ENCODE data around the gene ARV1.
A peak's percentile ranks its signal among the peaks of the same experiment; 100 is the strongest.
"Not testable (repeated sequence)": the region's sequence is repeated elsewhere in the genome, so short reads cannot be mapped to it uniquely, and the experiment has no call there.

The ARV1 gene

DNA sequence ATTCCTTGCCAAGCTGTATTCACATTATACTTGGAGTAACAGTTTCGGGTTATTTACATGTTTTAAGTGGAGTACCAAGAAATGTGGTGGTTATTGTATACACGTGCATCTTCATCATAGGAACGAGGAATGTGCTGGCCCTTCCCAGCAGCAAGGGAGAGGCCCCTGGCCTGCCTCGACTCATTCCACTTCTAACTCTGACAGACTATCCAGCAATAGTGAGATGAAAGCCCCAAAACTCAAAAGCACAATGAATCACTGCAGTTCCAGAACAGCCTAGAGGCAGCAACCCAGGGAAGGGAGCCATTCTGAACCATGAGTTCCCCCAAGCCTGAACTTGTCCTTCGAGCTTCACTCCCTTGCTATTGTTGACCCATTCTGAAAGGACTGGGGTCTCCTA, 38.1 kb downstream of the ARV1 start:
- DNase-seq (ENCODE audit: low read depth in 4 of 4, low spot score in 1 of 4), result no peak

DNA sequence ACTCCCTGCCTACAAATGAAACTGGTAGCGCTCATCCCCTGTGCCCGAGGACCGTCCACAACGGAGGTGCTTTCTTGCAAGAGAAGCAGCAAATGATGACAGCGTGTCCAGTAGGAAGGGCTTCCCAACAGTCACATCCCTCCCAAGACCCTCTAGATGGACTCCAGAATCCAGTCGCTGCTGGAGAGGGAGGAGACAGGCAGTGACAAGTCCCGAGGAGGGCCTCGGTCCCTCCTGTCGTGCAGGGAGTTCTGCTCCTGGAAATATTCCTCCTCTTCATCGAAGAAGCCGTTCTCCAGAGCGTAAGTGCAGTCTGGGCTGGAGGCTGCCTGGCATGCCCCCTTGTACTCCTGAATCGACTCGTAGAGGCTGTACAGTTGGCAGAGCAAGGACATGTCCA, 40.8 kb downstream of the ARV1 start:
- DNase-seq (ENCODE audit: low read depth in 4 of 4, low spot score in 1 of 4), result no peak

DNA sequence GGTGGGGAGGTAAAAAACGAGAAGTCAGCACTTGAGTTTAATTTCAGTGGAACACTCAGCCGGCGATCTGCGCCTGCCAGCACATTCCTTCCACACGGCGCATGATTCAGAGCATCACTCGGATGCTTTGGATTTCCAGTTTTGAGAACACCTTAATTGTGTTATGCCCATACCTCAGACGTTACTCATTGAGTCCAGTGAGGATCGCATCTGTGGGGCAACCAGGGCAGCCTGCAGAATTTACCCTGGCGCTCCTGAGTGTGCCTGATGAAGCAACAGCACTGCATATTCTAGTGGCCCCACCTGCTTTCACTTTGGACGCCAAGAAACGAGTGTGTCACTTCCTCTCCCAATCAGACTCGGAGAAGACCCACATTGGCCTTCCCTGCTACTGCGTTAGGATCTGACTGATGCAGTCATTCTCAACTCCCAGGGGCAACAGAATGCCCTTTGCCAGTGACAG, 41.3 kb downstream of the ARV1 start:
- no peak for DNase-seq (ENCODE audit: low read depth in 4 of 4, low spot score in 1 of 4)

DNA sequence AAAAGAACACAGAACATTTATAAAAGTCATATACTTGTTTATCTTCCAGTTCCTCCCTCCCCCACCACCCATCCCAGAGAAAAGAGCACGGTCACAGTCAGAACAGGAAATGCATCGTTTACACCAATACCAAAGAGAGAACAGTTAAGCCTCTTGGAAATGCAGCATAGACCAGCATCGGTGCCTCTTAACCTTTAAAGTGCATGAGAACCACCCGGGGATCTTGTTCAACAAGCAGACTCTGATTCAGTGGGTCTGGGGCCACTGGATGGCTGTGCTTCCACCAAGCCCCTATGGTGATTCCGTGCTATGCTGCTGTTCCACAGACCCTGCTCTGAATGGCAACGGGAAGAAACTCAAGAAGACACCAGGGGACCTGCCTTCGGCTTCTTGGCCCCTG, 41.9 kb downstream of the ARV1 start:
- DNase-seq (ENCODE audit: low read depth in 4 of 4, low spot score in 1 of 4), result no peak

DNA sequence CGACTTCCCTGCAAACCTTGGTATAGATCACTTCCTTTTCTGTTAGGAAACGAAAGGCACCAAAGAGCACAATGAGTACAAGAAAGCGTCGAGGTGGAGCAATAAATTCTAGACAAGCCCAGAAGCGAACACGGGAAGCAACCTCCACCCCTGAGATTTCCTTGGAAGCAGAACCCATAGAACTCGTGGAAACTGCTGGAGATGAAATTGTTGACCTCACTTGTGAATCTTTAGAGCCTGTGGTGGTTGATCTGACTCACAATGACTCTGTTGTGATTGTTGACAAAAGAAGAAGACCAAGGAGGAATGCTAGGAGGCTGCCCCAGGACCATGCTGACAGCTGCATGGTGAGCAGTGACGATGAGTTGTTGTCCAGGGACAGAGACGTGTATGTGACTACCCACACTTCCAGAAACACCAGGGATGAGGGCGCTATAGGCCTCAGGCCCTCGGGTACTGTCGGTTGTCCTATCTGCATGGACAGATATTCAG, 42.7 kb downstream of the ARV1 start:
- DNase-seq (ENCODE audit: low read depth in 4 of 4, low spot score in 1 of 4), result no peak

DNA sequence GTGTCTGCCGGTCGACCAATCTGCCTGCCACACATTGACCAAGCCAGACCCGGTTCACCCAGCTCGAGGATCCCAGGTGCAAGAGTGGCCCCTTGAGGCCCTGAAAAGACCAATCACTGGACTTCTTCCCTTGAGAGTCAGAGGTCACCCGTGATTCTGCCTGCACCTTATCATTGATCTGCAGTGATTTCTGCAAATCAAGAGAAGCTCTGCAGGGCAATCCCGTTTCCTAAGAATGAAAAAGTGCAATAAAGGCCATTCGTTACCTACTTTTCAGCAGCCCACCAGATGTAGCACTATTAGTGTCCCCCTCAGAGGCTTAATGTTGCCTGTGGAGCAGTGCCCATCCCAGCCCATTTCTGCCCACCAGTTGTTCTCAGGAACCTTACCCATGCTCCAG, 43.6 kb downstream of the ARV1 start:
- not testable (repeated sequence) for DNase-seq (ENCODE audit: low read depth in 4 of 4, low spot score in 1 of 4)

DNA sequence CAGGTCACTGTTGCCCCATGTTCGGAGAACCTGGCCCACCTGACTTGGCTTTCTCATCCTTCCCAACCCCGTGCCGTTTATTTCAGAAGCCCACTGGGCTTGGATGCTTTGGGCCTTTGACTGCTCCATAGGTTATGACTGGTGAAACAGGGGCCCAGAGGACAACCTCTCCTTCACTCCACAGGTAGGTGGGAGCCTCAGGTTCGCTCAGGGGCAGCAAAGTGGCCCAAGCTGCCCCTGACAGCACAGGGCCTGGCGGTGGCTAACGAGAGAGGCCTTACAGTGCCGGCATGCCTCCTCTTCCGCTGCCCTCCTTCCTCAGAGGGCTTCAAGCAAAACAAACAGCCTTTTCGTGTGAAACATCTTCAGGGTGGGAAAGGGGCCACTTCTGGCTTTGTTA, 44.3 kb downstream of the ARV1 start:
- no peak for DNase-seq (ENCODE audit: low read depth in 4 of 4, low spot score in 1 of 4)

DNA sequence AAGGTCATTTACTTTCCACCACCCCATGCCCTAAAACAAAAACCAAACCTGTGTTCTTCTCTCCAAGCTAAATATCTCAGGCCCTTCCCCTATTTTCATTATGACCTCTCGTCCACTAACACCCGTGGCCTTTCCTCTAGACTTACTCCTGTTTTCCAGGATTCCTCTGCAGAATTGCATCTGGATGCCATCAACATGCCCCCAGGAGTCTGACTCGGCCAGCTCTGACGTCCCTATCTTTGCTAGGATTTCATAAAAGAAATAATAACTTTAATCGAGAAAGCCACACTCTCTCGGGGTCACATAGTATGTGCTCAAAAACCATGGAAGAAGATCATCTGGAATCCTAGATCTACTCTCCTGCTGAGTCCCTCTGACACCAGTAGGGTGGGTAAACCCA, 47.7 kb downstream of the ARV1 start:
- no peak for DNase-seq (ENCODE audit: low read depth in 4 of 4, low spot score in 1 of 4)

DNA sequence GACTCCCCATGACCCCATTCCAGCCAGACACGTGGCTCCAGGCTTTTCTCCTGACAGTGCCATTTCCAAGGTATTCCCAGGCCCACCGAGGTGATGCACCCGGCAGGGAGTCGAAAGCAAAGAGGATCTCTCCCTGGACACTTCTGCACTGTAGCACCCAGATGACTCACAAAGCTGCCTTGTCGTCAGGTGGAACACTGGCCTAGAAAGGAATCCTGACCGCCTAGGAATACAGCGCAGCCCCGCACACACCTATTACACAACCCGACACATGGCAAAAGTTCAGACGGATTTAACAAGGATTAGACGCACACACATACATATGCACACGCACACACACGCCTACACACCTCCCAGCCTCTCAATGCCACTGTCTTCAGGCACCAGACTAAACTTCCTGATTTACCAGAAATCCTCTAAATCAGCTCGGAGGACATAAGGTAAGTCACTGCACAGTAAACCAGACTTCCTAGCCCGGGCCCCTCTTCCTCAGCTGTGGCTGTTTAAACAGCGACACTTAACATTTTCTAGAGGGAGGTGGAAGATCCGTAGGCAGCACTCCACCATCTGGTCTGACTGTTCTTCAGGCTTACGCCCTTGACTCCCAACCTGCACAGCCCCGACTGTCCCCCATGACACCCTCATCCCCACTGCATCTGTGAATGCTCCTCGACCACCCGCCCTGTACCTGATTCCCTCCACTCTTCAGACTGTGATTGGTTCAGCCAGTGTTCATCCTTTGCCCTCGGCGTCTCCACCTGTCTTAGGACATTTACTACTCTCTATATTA, 48.4 kb downstream of the ARV1 start:
- no peak for DNase-seq (ENCODE audit: low read depth in 4 of 4, low spot score in 1 of 4)

DNA sequence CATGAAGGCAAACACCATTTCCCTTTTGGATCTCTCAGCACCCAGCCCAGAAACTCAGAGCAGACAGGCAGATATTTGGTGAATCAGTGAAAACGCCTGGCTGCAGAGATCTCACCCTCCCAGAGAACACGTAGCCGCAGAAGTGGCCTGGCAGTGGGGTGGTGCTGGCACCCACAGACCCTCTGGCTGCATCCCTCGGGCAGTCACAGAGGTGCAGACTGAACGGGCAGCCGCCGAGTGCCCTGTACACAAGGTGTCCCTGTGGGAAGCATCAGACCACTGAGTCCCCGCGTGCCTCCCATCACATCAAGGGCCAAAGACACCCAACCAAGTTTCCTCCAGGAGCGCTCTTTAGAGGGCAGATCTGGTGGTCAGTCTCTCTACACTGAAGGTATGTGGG, 49.1 kb downstream of the ARV1 start:
- no peak for DNase-seq (ENCODE audit: low read depth in 4 of 4, low spot score in 1 of 4)

DNA sequence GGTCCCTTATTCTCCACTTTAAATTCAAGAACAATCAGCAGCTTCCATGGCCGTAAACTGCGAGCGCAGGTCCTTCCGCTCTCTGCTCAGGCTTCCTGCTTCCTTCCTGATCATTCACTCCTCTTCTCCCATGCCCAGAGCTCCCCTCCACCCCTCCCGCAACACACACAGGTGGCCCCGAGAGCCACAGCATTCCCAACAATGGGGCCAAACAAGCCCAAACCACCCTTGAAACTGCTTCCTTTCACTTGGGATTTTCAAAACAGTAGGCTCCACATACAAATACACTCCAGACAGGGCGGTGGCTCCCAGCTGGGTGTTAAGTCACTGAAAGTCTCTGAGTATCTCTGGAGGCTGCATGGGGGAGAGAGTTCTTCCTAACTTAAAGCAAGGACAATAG, 49.8 kb downstream of the ARV1 start:
- no peak for DNase-seq (ENCODE audit: low read depth in 4 of 4, low spot score in 1 of 4)

DNA sequence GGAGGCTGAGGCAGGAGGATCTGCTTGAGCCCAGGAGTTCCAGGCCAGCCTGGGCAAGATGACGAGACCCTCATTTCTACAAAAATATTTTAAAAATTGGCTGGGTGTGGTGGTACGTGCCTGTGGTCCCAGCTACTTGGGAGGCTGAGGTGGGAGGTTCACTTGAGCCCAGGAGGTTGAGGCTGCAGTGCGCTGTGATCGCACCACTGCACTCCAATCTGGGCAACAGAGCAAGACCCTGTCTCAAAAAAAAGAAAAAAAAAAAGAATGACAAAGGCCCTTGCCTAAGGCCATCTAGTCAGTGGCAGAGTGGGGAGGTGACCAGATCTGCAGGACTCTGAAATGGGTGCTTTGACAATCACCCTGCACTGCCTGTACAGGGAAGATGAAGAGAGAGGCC, 50.4 kb downstream of the ARV1 start:
- not testable (repeated sequence) for DNase-seq (ENCODE audit: low read depth in 4 of 4, low spot score in 1 of 4)

DNA sequence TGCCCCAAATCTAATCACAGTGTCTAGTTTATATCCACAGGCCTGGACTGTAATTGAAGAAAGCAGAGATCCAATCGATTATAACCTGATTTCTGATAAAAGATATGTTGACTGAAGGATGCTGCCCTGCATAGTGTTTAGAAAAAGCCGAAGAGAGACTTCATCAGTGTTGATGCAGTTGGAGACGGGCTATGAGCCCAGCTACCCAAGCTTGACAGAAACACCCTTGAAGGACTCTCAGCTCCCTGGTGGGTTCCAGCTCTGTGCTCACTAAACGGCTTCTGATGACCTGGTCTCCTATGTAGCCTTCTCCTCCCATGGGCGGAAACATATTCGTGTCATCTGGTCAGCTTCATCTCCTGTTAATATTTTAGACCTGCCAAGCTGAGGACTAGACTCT, 50.9 kb downstream of the ARV1 start:
- DNase-seq (ENCODE audit: low read depth in 4 of 4, low spot score in 1 of 4), result no peak

DNA sequence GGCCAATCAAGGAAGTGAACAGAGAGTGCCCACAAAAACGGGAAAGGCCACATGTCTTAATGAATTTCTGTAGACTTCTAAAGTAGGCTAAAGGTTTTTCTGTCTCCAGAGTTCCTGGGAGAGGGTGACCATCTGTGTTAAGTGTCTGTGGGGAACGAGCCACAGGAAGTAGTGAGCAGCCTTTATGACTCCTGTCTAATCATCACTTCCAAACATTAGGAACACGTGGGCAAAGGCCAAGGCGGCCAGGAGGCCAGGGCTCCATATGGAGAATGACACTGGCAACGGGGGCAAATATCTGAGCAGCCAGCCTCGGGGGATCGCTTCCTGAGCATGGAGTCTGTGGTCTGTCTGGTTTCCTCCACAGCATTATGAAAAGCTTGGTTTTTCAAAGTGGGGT, 54.1 kb downstream of the ARV1 start:
- DNase-seq (ENCODE audit: low read depth in 4 of 4, low spot score in 1 of 4), result no peak

DNA sequence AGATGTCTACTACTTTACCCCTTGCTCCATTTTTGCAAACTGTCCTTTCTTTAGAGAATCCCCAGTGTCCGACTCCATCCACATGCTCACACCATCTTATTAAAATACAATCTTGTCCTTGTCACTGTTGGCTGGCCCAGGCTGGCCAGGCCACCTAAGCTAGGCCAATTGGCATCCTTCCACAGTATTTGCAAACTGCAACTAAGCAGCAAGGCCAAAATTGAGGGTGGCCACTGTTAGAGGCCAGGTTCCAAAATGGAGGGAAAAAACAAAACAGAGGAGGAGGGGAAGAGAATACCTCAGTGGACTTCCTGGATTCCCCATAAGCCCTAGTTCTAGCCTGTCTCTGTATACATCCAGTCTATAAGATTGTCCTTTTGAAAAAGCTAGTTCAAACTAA, 56.9 kb downstream of the ARV1 start:
- no peak for DNase-seq (ENCODE audit: low read depth in 4 of 4, low spot score in 1 of 4)

DNA sequence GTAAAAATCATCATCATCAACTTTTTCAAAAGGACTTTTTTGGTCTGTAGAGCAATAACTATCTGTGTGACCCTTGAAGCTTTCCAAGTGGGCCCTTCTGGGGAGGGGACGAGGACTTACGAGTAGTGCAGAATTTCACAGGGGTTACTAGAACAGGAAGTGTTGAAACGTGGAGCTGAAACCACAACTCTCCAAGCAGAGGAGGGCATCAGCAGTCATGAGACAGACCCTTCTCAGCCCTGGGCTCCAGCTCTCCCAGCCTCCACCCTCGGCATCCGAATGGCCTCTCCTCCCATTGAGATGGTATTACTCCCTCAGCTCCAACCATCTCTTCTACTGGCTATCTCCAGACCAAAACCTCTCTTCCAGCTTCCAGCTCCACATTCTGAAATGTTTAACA, 57.5 kb downstream of the ARV1 start:
- DNase-seq (ENCODE audit: low read depth in 4 of 4, low spot score in 1 of 4), result no peak

DNA sequence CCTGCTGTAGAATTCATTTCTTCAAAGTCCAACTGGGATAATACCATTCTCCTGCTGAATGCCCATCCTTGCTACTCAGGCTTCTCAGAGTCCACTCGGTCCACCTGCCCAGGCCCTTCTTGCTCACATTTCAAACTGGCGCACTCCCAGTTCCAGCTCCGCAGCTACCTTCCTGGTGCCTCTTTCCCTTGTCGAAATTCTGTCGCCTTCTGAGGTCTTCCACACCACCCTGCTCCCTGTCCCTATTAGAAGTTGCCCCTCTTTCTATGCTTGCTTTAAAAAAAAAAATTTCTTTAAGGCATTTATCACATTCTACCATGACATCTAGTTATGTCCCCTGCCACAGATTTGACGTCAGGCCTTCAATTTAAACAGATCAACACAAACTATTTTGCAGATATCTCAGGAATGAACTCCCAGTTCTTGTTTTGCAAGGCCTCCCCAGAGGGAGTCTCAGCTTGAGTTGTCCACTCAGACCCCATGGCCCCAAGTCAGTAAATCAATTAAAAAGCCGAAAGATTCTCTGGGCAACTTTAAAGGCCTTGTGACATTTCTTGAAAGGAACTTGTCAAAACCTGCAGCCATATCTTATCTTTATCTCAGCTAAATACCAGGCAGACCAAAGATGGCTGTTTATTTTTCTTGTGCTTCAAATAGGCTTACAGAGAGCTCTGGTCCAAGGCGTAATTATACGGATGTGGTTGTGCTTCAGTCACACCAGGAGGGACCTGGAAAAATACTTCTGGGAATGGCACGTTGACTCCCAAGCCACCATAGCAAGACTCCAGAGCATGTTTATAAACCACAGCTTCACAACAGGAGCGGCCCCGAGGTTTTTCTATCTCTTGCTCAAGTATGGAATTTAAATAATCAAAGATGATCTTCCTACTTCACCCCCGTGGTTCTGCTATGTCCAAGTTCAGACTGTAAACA, 59.0 kb downstream of the ARV1 start:
- no peak for DNase-seq (ENCODE audit: low read depth in 4 of 4, low spot score in 1 of 4)

DNA sequence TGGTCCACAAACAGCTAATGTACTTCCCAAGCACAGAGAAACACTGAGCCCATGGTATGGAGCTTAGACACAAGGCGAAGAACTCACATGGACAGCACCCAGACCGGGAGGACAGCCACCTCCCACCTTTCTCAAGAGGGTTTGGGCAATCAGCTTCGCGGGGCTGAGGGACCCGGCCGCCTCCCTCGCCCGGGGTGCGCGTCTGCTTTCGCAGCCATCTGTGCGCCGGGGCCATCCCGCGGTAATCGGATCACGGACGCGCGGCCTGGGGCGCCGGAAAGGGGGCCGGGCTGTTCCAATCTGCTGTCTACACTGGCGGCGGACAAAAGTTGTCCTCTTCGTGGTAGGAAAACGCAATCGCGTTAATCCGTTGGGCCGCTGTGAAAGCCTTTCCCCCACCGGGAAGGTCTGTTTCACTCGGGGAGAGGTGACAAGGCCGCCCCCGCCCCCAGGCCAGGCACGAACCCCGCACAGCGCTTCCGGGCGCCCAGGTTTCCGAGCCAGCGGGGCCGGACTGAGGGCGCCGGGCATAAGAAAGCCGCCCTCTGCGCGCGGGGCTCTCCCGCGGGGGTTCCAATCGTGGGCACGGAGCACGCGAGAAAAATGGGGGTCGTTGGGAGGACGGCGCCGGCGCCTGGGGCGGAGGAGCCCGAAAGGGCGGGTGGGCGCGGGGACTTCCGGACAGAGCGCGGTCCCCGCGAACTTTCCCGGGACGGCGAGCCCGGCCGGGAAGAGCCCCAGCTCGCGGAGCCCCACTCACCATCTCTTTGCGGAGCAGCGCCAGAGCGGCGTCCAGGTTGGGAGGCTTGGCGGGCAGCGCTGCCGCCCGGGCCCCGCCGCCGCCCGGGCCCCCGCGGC, 60.5 kb downstream of the ARV1 start:
- peak; percentile 2 to 25 (median 16) for DNase-seq (ENCODE audit: low read depth in 4 of 4, low spot score in 1 of 4)

DNA sequence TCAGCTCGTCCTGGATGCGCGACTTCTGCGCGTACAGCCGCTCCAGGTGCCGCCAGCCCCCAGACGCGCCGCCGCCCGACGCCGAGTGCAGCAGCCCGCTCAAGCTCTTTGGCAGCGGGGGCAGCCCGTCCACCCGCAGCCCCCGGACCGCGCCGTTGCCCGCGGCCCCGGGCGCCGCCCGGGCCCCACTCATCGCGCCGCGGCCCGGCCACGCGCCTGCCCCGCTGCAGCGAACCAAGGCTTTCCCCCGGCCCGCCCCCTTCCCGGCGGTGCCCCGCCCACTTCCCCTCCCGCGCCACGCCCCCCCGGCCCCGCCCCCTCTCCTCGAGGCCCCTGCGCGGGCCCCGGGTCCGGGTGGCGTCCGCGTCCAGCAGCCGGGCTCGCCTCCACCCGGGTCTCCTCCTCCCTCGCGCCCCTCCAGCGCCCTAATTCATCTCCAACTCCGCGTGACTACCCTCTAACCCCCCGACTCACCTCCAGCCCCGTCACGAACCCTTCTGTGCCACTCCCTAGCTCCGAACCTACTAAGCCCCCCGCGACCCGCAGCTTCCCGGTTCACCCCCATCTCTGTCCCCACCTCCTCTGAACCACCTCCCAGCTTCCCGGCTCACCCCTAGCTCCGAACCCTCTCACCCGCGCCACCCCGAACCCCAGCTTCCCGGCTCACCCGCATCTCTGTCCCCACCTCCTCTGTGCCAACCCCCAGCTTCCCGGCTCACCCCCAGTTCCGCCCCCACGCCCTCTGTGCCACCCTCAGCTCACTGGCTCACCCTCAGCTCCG, 61.3 kb downstream of the ARV1 start, which contains the start of gene FAM89A:
Gene FAM89A, minus strand, starts transcription at position 236 of the 781 bp plus-strand sequence. Its CDS starts 43 bp downstream, at position 193.
- peak; percentile 44 to 74 (median 60) for DNase-seq (ENCODE audit: low read depth in 4 of 4, low spot score in 1 of 4)
